SJCRH30 (cell line): ENCODE measurements around the gene NELL1. TPM values are rescaled to one million over a fixed set of nuclear protein-coding genes. Genes with fewer than 3 reads are reported as not detected.

Experiments
- DNase-seq, 2 experiments: peaks; one replicate each; pipeline ENCODE4 v3.0.0-alpha.2; 2015 to 2020
- H3K27ac ChIP-seq: fragments of 250-450 bp; sonication (Bioruptor Pico); 2 replicates; pipeline ENCODE4 v1.5.1; 2020; ENCODE audit warnings: mild to moderate bottlenecking, moderate library complexity
- H3K27me3 ChIP-seq: fragments of 250-450 bp; sonication (Bioruptor Pico); 2 replicates; pipeline ENCODE4 v1.5.1; 2020; ENCODE audit warnings: mild to moderate bottlenecking, moderate library complexity
- H3K36me3 ChIP-seq: fragments of 250-450 bp; sonication (Bioruptor Pico); 2 replicates; pipeline ENCODE4 v1.5.1; 2020; ENCODE audit warnings: mild to moderate bottlenecking, moderate library complexity
- H3K4me1 ChIP-seq: fragments of 250-450 bp; sonication (Bioruptor Pico); 2 replicates; pipeline ENCODE4 v1.5.1; 2020; ENCODE audit warnings: mild to moderate bottlenecking, moderate library complexity
- H3K4me3 ChIP-seq: fragments of 250-450 bp; sonication (Bioruptor Pico); 2 replicates; pipeline ENCODE4 v1.5.1; 2020; ENCODE audit warnings: mild to moderate bottlenecking, moderate library complexity
- H3K9me3 ChIP-seq: fragments of 250-450 bp; sonication (Bioruptor Pico); replicated peaks from 2 replicates; pipeline ENCODE4 v1.5.1; 2020; ENCODE audit warnings: mild to moderate bottlenecking, moderate library complexity
- total RNA-seq: library from RNA; depleted of rRNA; stranded (reverse); fragments of >200 nt; shearing (Covaris generic); gene quantifications from 2 replicates; pipeline ENCODE4 v1.2.3, GENCODE V29; 2014; rRNA removed

Gene NELL1
- total RNA-seq, result 136 and 176 TPM in 2 replicates

DNA sequence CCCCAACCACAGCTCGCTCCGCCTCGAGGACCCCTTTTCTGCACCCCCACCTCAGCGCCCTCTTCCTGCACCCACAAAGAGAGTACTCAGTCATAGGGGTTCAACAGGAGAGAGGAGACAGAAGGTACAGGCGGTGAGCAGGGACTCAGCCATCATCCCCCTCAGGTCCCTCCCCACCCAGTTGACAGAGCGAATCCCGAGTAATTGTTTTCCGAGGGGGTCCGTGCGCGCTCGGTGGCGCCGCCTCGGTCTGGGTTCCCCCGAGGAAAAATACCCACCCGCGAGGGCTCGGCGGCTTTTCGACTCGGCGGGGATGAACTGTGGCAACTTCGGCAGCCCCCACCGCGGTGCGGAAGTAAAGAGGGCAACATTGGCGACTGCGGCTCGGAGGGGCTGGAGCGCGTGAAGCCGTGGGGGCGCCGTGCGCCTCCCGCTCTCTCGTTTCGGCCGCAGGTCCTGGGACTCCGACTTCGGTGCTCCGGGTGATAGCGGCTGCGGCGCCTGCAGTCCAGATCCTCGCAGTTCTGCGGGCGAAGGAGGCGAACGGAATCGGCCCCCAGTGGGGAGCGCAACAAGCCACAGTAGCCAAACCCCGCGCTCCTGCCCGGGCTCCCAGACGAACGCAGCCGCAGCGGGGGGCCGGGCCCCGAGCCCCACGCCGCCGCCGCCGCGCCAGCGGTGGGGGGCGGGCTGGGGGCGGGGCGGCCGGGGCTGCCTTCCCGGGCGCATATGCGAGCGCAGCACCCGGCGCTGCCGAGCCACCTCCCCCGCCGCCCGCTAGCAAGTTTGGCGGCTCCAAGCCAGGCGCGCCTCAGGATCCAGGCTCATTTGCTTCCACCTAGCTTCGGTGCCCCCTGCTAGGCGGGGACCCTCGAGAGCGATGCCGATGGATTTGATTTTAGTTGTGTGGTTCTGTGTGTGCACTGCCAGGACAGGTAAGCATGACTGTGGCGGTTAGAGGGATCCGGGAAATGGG lies at the start of gene NELL1:
TSS of gene NELL1 (plus strand) at position 743 of the 976 bp plus-strand sequence.
- H3K27me3 ChIP-seq, result no peaks in the 10 kb centered on the region
- H3K9me3 ChIP-seq, result peaks cover 5% of the 10 kb centered on the region; the same call in 1 of the 2 replicates
- H3K27ac ChIP-seq, result peak within 1 kb of the TSS; percentile 72
- H3K4me1 ChIP-seq, result peaks cover 7% of the 10 kb centered on the region
- peak; percentile 67 to 78 for DNase-seq
- peak within 1 kb of the TSS; percentile 89 for H3K4me3 ChIP-seq
- no peaks in the 10 kb centered on the region; the same call in 1 of the 2 replicates for H3K36me3 ChIP-seq

DNA sequence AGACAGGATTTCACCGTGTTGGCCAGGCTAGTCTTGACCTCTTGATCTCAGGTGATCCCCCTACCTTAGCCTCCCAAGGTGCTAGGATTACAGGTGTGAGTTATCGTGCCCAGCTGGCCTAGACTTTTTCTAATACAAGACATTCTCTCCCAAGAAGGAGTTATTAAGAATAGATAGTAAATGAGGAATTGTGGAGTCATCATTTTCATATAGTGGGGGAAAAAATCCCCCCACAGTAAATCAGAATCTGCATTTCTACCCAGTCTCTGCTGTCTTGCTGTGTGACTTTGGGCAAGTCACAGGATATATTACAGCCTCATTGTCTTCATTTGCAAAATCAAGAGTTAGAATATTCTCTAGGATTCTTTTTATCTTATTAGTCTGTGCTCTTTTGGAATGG lies 48.4 kb upstream of the NELL1 start:
- no peak overlapping the region for H3K27ac ChIP-seq
- H3K4me1 ChIP-seq, result no peaks in the 10 kb centered on the region; the same call in 1 of the 2 replicates
- no peaks in the 10 kb centered on the region for H3K9me3 ChIP-seq
- no peak overlapping the region for H3K4me3 ChIP-seq
- H3K27me3 ChIP-seq, result no peaks in the 10 kb centered on the region
- DNase-seq, result no peak
- no peaks in the 10 kb centered on the region for H3K36me3 ChIP-seq

DNA sequence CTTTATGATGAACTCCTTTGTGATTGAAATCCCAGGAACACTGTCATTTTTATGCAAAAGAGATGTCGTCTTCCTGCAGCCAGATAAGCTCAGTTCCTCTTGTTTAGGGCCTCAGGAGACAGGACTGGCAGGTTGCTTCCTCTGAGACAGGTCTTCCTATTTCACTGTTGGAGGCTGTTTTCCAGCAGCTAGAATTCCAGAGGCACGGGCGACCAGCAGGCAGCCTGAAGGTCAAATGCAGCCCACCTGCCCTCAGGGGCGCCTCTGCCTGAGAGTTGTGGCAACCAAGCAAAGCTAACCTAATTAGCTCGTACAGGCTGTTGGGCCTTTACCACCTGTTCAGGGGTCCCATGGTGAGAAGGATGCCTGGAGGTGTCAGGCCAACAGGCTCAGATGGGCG lies 47.7 kb upstream of the NELL1 start:
- no peak for DNase-seq
- no peaks in the 10 kb centered on the region; the same call in 1 of the 2 replicates for H3K4me1 ChIP-seq
- no peaks in the 10 kb centered on the region for H3K9me3 ChIP-seq
- H3K4me3 ChIP-seq, result no peak overlapping the region
- no peaks in the 10 kb centered on the region for H3K36me3 ChIP-seq
- H3K27me3 ChIP-seq, result no peaks in the 10 kb centered on the region
- no peak overlapping the region for H3K27ac ChIP-seq

DNA sequence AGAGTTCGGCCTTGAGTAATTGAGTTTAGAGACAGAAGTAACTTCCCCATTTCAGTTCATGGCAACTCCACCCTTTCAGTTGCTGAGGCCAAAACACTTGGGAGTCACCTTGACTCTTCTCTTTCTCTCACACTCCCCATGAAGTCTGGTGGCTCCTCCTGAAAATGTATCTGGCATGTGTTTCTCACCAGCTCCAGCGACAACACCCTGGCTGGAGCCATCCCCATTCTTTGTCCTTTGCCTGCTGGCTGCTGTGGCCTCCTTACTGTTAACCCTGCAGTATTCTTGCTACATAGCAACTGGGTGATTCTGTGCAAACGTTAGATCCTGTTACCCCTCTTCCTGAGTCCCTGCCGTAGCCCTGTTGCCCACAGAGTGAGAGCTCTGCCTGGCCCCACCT lies 46.1 kb upstream of the NELL1 start:
- Histone ChIP-seq H3K27me3 (no peaks in the 10 kb centered on the region), H3K27ac (no peak overlapping the region), H3K4me1 (no peaks in the 10 kb centered on the region), H3K36me3 (no peaks in the 10 kb centered on the region), H3K9me3 (no peaks in the 10 kb centered on the region), H3K4me3 (no peak overlapping the region)
- DNase-seq, result no peak

DNA sequence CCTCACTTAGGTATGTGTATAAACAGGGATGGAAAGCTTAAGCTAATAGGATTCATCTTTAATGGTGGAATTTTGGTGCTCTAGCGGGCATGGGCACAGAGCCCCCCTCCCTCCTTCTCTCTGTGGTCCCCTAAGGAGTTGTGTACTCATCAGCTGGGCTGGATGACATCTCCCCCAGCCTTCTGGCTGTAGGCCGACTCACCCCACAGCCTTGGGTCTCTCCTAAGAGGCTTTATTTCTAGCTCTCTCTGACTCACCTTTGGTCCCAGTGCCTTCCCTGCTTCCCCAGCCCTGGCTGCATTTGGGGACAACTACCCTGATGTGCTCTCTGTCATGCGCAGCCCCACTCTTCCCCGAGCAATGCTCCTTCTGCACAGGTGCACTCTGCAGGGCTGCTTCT lies 43.1 kb upstream of the NELL1 start:
- no peak overlapping the region for H3K27ac ChIP-seq
- H3K36me3 ChIP-seq, result no peaks in the 10 kb centered on the region
- H3K4me1 ChIP-seq, result no peaks in the 10 kb centered on the region
- H3K4me3 ChIP-seq, result no peak overlapping the region
- H3K27me3 ChIP-seq, result no peaks in the 10 kb centered on the region
- DNase-seq, result no peak
- no peaks in the 10 kb centered on the region for H3K9me3 ChIP-seq

DNA sequence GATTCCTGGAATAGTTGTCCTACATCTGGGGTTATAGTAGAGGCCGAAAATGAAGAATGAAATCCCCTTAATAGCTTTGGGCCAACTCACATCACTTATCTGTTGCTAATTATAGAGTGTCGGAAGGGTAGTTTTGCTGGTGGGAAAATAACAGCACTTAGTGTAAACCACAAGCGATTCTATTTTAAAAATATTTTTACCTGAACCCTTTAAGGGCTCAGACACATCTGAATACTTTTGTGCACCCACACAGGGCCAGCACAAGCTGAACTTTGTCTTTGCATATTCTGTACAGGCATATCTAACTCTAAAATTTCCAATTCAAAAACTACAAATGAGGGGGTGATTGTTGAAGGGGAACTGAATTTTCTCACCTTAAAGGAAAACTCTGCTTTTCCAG lies 42.4 kb upstream of the NELL1 start:
- Histone ChIP-seq H3K36me3 (no peaks in the 10 kb centered on the region), H3K27me3 (no peaks in the 10 kb centered on the region), H3K9me3 (no peaks in the 10 kb centered on the region), H3K27ac (no peak overlapping the region), H3K4me1 (no peaks in the 10 kb centered on the region), H3K4me3 (no peak overlapping the region)
- DNase-seq, result no peak

DNA sequence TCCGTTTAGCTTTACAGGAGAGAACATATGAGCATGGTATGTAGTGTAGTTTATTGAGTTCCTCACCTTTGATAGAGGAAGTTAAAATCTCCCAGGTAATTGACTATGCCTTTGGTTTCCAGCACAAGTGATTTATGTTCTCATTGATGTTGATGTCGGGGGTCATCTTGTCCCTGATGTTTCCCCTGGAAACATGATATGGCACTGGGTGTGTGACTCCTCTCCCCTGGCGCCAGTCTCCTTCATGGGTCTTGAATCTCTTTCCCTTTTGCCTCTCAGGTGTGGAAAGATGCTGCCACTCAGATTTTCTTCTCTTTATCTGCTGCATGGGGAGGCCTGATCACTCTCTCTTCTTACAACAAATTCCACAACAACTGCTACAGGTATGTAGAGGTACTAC lies 41.7 kb upstream of the NELL1 start:
- Histone ChIP-seq H3K36me3 (no peaks in the 10 kb centered on the region), H3K27ac (no peak overlapping the region), H3K27me3 (no peaks in the 10 kb centered on the region), H3K4me1 (no peaks in the 10 kb centered on the region), H3K4me3 (no peak overlapping the region), H3K9me3 (no peaks in the 10 kb centered on the region)
- no peak for DNase-seq

DNA sequence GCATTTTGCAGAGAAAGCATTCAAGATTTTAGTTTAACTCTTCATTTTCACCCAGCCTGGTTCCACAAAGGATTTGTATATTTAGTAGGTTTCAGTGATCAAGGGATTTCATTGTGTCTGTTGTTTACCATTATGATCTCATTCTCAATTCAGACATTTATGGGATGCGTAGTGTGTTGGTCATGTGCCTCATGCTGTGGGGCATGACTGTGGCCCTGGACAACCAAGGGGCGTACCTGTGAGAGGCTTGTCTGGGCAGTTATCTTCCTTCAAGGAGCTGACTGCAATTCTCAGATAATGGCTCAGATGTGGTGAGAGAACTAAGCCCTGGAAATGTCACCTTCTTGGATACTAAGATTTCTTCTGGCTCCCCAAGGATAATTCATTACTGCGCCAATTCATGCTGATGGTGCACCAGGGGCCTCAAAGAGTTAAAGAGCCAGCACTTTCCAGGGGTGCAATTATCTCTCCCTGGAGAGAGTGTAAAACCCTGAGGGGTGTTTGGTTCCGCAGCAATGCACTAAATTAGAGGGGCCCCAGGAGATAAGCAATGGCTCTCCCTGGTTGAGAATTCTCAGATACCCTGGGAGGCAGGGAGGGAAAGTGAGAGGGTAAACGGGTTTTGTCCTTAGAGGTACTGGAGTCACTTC lies 37.7 kb upstream of the NELL1 start:
- no peaks in the 10 kb centered on the region for H3K9me3 ChIP-seq
- no peaks in the 10 kb centered on the region for H3K36me3 ChIP-seq
- H3K4me1 ChIP-seq, result no peaks in the 10 kb centered on the region
- H3K4me3 ChIP-seq, result no peak overlapping the region
- no peak overlapping the region for H3K27ac ChIP-seq
- H3K27me3 ChIP-seq, result no peaks in the 10 kb centered on the region
- no peak for DNase-seq

DNA sequence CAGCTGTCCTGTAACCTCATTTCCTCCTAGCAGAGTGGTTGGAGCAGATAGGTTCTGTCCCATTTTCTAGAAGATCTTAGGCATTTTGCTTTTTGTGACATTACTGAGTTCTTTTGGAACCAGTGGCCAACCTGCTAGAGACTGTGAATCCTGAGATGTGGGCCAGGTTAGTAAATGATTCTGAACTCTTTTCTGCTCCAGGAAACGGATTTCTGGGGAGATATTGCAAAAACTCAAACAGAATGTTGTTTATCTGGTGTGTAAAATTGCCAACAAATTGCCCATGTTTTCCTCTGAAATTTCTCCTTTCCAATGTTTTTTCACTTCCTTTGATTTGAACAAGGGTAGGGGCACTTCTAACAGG lies 37.2 kb upstream of the NELL1 start:
- DNase-seq, result no peak
- H3K27ac ChIP-seq, result no peak overlapping the region
- H3K27me3 ChIP-seq, result no peaks in the 10 kb centered on the region
- H3K4me1 ChIP-seq, result no peaks in the 10 kb centered on the region
- no peak overlapping the region for H3K4me3 ChIP-seq
- no peaks in the 10 kb centered on the region for H3K9me3 ChIP-seq
- H3K36me3 ChIP-seq, result no peaks in the 10 kb centered on the region

DNA sequence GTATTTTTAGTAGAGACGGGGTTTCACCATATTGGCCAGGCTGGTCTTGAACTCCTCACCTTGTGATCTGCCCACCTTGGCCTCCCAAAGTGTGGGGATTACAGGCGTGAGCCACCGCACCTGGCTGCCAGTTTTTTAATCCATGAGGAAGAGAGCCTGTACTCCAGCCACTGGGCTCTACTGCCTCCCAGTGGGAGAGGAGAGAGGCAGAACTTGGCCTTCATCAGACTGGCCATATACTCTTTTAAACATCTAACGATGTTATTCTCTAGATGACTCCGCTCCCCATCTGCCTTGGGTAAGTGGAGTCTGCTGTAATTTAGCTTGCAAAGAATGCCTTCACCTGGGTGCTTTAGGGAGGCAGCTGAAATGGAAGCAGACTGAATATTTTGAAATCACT lies 35.3 kb upstream of the NELL1 start:
- H3K27me3 ChIP-seq, result no peaks in the 10 kb centered on the region
- no peaks in the 10 kb centered on the region for H3K9me3 ChIP-seq
- no peaks in the 10 kb centered on the region for H3K36me3 ChIP-seq
- H3K27ac ChIP-seq, result no peak overlapping the region
- no peak overlapping the region for H3K4me3 ChIP-seq
- H3K4me1 ChIP-seq, result no peaks in the 10 kb centered on the region
- no peak for DNase-seq

DNA sequence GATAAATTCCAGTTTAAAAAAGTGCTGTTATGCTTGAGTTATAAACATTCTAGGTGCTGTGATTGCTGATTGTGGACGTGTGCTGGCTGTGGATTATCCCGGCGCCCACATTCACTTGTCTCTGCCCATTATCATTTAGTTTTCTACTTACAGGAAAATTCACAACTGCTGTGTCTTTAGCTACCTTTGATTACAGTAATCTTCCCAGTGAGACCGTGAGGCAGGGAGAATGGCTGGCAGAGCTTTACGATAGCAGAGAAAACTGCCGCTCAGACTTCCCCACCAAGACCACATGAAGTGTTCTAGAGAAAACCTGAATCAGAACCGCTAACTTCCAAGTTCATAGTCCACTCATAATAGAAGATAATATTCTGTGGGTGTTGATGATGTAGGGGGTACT lies 34.6 kb upstream of the NELL1 start:
- Histone ChIP-seq H3K4me1 (no peaks in the 10 kb centered on the region), H3K27me3 (no peaks in the 10 kb centered on the region), H3K27ac (no peak overlapping the region), H3K4me3 (no peak overlapping the region), H3K36me3 (no peaks in the 10 kb centered on the region), H3K9me3 (no peaks in the 10 kb centered on the region)
- DNase-seq, result no peak

DNA sequence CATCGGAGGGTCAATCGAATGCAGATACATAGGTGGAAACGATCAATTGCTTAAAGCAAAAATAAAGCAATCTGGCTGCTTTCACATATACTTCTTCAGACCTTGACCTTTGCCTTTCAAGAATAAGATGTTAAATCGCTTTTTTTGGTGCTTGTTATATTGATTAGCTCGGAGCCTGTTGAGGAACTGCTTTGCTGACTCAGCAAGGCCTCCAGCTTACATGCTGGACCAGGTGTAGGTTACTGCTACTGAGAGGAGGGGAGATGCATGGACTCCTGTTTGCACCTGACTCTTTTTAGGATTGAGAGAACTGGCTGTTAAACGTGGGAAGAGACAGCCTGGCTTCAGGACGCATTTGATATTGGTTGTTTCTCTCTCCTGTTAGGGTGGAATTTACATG lies 31.3 kb upstream of the NELL1 start:
- no peak for DNase-seq
- no peaks in the 10 kb centered on the region for H3K36me3 ChIP-seq

DNA sequence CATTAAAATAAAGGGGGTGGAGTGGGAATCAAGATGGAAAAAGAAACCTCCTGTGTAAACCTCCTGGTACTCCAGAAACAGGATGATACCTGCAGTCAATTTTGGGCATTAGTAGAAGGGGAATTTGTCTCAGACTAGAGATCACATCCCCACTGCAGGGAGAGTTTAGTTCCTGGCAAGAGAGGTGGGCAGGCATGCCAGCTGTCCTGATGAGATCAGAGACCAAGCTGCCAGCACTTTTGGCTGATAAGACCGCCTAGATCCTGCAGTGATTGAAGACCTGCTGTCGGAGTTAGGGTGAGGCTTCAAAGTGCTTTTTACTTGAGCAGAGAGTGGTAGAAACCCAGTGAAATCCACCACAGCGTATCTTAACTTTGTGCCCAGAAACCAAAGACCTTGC lies 29.7 kb upstream of the NELL1 start:
- Histone ChIP-seq H3K9me3 (0 out of 2 replicates have a peak, but pooled peaks cover 4% of the 10 kb centered on the region), H3K4me3 (no peak overlapping the region), H3K27me3 (no peaks in the 10 kb centered on the region), H3K27ac (no peak overlapping the region), H3K4me1 (no peaks in the 10 kb centered on the region), H3K36me3 (no peaks in the 10 kb centered on the region)
- DNase-seq, result no peak

More for the DNA sequence above, 31.3 kb upstream of the NELL1 start:
- Histone ChIP-seq H3K27ac (no peak overlapping the region), H3K4me3 (no peak overlapping the region), H3K4me1 (no peaks in the 10 kb centered on the region), H3K9me3 (0 out of 2 replicates have a peak, but pooled peaks cover 4% of the 10 kb centered on the region), H3K27me3 (no peaks in the 10 kb centered on the region)

DNA sequence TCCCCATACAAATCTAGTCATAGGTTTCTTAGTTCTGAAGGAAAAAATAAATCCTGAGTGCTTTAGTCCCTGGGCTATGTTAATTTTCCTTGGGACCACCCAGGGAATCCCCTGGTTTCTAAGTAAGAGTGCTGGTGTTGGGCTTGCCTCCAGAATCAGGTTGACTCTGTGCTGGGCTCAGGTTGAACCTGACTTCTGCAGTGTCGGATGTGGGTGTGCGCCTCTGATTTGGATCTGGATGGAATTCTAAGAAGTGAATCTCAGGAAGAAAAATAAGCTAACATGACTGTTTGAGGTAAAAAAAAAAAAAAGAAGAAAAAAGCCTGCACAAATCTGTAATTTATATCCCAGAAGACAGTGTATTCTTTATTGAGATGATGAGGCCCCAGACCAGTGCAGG lies 29.0 kb upstream of the NELL1 start:
- H3K27ac ChIP-seq, result no peak overlapping the region
- no peaks in the 10 kb centered on the region for H3K4me1 ChIP-seq
- 0 out of 2 replicates have a peak, but pooled peaks cover 4% of the 10 kb centered on the region for H3K9me3 ChIP-seq
- no peak overlapping the region for H3K4me3 ChIP-seq
- no peaks in the 10 kb centered on the region for H3K27me3 ChIP-seq
- H3K36me3 ChIP-seq, result no peaks in the 10 kb centered on the region
- DNase-seq, result no peak

DNA sequence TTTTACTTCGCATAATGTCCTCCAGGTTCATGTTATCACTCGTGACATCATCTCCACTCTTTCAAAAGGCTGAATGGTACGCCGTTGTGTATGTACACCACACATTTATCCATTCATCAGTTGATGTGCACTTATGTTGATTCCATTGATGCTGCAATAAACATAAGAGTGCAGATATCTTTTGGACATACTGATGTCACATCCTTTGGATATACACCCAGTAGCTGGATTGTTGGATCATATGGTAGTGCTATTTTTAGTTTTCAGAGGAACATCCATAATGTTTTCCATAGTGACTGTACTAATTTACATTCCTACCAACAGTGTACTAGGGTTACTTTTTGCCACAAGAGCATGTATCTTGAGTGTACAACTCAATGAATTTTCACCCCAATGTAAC lies 25.0 kb upstream of the NELL1 start:
- DNase-seq, result no peak
- H3K27me3 ChIP-seq, result no peaks in the 10 kb centered on the region
- no peaks in the 10 kb centered on the region for H3K36me3 ChIP-seq
- no peak overlapping the region for H3K27ac ChIP-seq
- H3K9me3 ChIP-seq, result 0 out of 2 replicates have a peak, but pooled peaks cover 4% of the 10 kb centered on the region
- H3K4me1 ChIP-seq, result no peaks in the 10 kb centered on the region
- no peak overlapping the region for H3K4me3 ChIP-seq
